Ishikawa (cell line): ENCODE measurements around the gene TRAFD1.

Experiments
- EP300 ChIP-seq: IDR thresholded peaks from 2 replicates; pipeline ENCODE4 v1.6.1; 2012; ENCODE audit warnings: borderline replicate concordance
- TCF12 ChIP-seq: IDR thresholded peaks from 2 replicates; pipeline ENCODE4 v1.6.1; 2012; ENCODE audit warnings: low read depth
- YY1 ChIP-seq: IDR thresholded peaks from 2 replicates; pipeline ENCODE4 v1.6.1; 2012; ENCODE audit warnings: low read depth
- TF ChIP-seq, protein P1 (sequence below): IDR thresholded peaks from 2 replicates; pipeline ENCODE4 v1.6.1; 2012; ENCODE audit warnings: low read depth, mild to moderate bottlenecking

GRCh38 chr12:112184056-112184887, 58.9 kb downstream of the TRAFD1 start:
- no peak for TF ChIP-seq YY1
- TF ChIP-seq, protein P1, sequence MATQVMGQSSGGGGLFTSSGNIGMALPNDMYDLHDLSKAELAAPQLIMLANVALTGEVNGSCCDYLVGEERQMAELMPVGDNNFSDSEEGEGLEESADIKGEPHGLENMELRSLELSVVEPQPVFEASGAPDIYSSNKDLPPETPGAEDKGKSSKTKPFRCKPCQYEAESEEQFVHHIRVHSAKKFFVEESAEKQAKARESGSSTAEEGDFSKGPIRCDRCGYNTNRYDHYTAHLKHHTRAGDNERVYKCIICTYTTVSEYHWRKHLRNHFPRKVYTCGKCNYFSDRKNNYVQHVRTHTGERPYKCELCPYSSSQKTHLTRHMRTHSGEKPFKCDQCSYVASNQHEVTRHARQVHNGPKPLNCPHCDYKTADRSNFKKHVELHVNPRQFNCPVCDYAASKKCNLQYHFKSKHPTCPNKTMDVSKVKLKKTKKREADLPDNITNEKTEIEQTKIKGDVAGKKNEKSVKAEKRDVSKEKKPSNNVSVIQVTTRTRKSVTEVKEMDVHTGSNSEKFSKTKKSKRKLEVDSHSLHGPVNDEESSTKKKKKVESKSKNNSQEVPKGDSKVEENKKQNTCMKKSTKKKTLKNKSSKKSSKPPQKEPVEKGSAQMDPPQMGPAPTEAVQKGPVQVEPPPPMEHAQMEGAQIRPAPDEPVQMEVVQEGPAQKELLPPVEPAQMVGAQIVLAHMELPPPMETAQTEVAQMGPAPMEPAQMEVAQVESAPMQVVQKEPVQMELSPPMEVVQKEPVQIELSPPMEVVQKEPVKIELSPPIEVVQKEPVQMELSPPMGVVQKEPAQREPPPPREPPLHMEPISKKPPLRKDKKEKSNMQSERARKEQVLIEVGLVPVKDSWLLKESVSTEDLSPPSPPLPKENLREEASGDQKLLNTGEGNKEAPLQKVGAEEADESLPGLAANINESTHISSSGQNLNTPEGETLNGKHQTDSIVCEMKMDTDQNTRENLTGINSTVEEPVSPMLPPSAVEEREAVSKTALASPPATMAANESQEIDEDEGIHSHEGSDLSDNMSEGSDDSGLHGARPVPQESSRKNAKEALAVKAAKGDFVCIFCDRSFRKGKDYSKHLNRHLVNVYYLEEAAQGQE = no peak
- no peak for TF ChIP-seq EP300
- TF ChIP-seq TCF12 = no peak
